H9 (cell line): Measurements from ENCODE around the gene PSMD5. TPM values are rescaled to one million over a fixed set of nuclear protein-coding genes. Genes with fewer than 3 reads are reported as not detected.

Experiments
- DNase-seq: peaks from one replicate; pipeline ENCODE4 v3.0.0-alpha.2; 2017
- H2AFZ ChIP-seq: one replicate; pipeline ENCODE4 v1.6.1; 2013; ENCODE audit warnings: mild to moderate bottlenecking, low read length, control low read depth, moderate library complexity
- H2AK5ac ChIP-seq: 2 replicates; pipeline ENCODE4 v1.6.1; 2013; ENCODE audit warnings: low read length, control low read depth, mixed read lengths; ENCODE audit not compliant: insufficient read length
- H2BK120ac ChIP-seq: one replicate; pipeline ENCODE4 v1.6.1; 2013; ENCODE audit warnings: low read depth, mild to moderate bottlenecking, low read length, control low read depth, inconsistent platforms; ENCODE audit not compliant: poor library complexity, severe bottlenecking
- H2BK12ac ChIP-seq: 2 replicates; pipeline ENCODE4 v1.6.1; 2013; ENCODE audit warnings: low read length, control low read depth, mixed read lengths, low read depth; ENCODE audit not compliant: insufficient read length
- H2BK15ac ChIP-seq: 2 replicates; pipeline ENCODE4 v1.6.1; 2013; ENCODE audit warnings: low read depth, low read length, control low read depth
- H2BK20ac ChIP-seq: one replicate; pipeline ENCODE4 v1.6.1; 2013; ENCODE audit warnings: low read depth, mild to moderate bottlenecking, low read length, control low read depth, inconsistent platforms; ENCODE audit not compliant: poor library complexity, severe bottlenecking
- H2BK5ac ChIP-seq: 2 replicates; pipeline ENCODE4 v1.6.1; 2013; ENCODE audit warnings: low read length, control low read depth, mixed read lengths; ENCODE audit not compliant: insufficient read length
- H3K14ac ChIP-seq: 2 replicates; pipeline ENCODE4 v1.6.1; 2013; ENCODE audit warnings: low read length, control low read depth; ENCODE audit not compliant: insufficient read depth
- H3K18ac ChIP-seq: 2 replicates; pipeline ENCODE4 v1.6.1; 2013; ENCODE audit warnings: low read depth, mild to moderate bottlenecking, mixed read lengths, low read length, control low read depth; ENCODE audit not compliant: insufficient read length
- H3K23ac ChIP-seq: 2 replicates; pipeline ENCODE4 v1.6.1; 2013; ENCODE audit warnings: low read length, control low read depth, mixed read lengths, low read depth; ENCODE audit not compliant: insufficient read length
- H3K23me2 ChIP-seq: 2 replicates; pipeline ENCODE4 v1.6.1; 2013; ENCODE audit warnings: low read depth, mild to moderate bottlenecking, mixed read lengths, low read length, control low read depth; ENCODE audit not compliant: insufficient read length, poor library complexity, severe bottlenecking
- H3K27ac ChIP-seq: 2 replicates; pipeline ENCODE4 v1.5.1; 2013; ENCODE audit warnings: low read length, control low read depth, mixed read lengths, low read depth; ENCODE audit not compliant: insufficient read length
- H3K27me3 ChIP-seq: 2 replicates; pipeline ENCODE4 v1.6.1; 2013; ENCODE audit warnings: low read length, control low read depth, inconsistent platforms; ENCODE audit not compliant: insufficient read depth
- H3K4ac ChIP-seq: 2 replicates; pipeline ENCODE4 v1.6.1; 2013; ENCODE audit warnings: low read depth, mild to moderate bottlenecking, control low read depth, inconsistent platforms, low read length, moderate library complexity
- H3K4me1 ChIP-seq: 2 replicates; pipeline ENCODE4 v1.6.1; 2013; ENCODE audit warnings: low read length, control low read depth, inconsistent platforms; ENCODE audit not compliant: insufficient read depth
- H3K4me2 ChIP-seq: 2 replicates; pipeline ENCODE4 v1.6.1; 2013; ENCODE audit warnings: low read length, control low read depth, mixed read lengths; ENCODE audit not compliant: insufficient read length, insufficient read depth
- H3K56ac ChIP-seq: 2 replicates; pipeline ENCODE4 v1.6.1; 2013; ENCODE audit warnings: low read depth, mild to moderate bottlenecking, mixed read lengths, low read length, control low read depth; ENCODE audit not compliant: insufficient read length
- H3K79me1 ChIP-seq: 2 replicates; pipeline ENCODE4 v1.6.1; 2013; ENCODE audit warnings: low read depth, mild to moderate bottlenecking, moderate library complexity, low read length, control low read depth, inconsistent platforms; ENCODE audit not compliant: insufficient read depth, poor library complexity, severe bottlenecking
- H3K79me2 ChIP-seq: 2 replicates; pipeline ENCODE4 v1.6.1; 2013; ENCODE audit warnings: low read length, control low read depth, inconsistent platforms; ENCODE audit not compliant: insufficient read depth
- H3K9ac ChIP-seq: 2 replicates; pipeline ENCODE4 v1.6.1; 2013; ENCODE audit warnings: low read length, control low read depth, mixed read lengths; ENCODE audit not compliant: insufficient read length; ENCODE audit errors: extremely low read depth
- H3K9me3 ChIP-seq: one replicate; pipeline ENCODE4 v1.6.1; 2013; ENCODE audit warnings: low read depth, low read length, inconsistent platforms; ENCODE audit not compliant: control insufficient read depth
- H3T11ph ChIP-seq: one replicate; pipeline ENCODE4 v1.6.1; 2013; ENCODE audit warnings: mild to moderate bottlenecking, low read length, control low read depth, inconsistent platforms
- H4K20me1 ChIP-seq: one replicate; pipeline ENCODE4 v1.6.1; 2013; ENCODE audit not compliant: control insufficient read depth, insufficient read length, insufficient read depth
- H4K5ac ChIP-seq: 2 replicates; pipeline ENCODE4 v1.6.1; 2013; ENCODE audit warnings: low read depth, mild to moderate bottlenecking, mixed read lengths, low read length, control low read depth; ENCODE audit not compliant: insufficient read length
- H4K8ac ChIP-seq: replicated peaks from 2 replicates; pipeline ENCODE4 v1.6.1; 2013; ENCODE audit warnings: low read length, control low read depth, mixed read lengths, low read depth; ENCODE audit not compliant: insufficient read length
- H4K91ac ChIP-seq: 2 replicates; pipeline ENCODE4 v1.6.1; 2013; ENCODE audit warnings: low read depth, mild to moderate bottlenecking, moderate library complexity, mixed read lengths, low read length, control low read depth; ENCODE audit not compliant: insufficient read length
- H3K27ac Mint-ChIP-seq, 3 experiments: 2 replicates in 2 of 3; 3 replicates in 1 of 3; pipeline ENCODE4 v1.8.0; 2020 to 2021; ENCODE audit warnings: mixed read lengths in 3 of 3, mild to moderate bottlenecking in 1 of 3, moderate library complexity in 1 of 3
- H3K27me3 Mint-ChIP-seq: 2 replicates; pipeline ENCODE4 v1.8.0; 2021; ENCODE audit warnings: low read depth, mild to moderate bottlenecking, moderate library complexity, mixed read lengths
- H3K36me3 Mint-ChIP-seq, 3 experiments: 2 replicates in 2 of 3; 3 replicates in 1 of 3; pipeline ENCODE4 v1.8.0; 2020 to 2021; ENCODE audit warnings: low read depth in 3 of 3, mixed read lengths in 3 of 3; ENCODE audit not compliant: insufficient read depth in 1 of 3
- H3K4me1 Mint-ChIP-seq, 2 experiments: 2 replicates each; pipeline ENCODE4 v1.8.0; 2020; ENCODE audit warnings: mixed read lengths in 2 of 2
- H3K4me3 Mint-ChIP-seq, 2 experiments: 2 replicates in 1 of 2; 3 replicates in 1 of 2; pipeline ENCODE4 v1.8.0; 2020 to 2021; ENCODE audit warnings: mild to moderate bottlenecking in 2 of 2, mixed read lengths in 2 of 2, moderate library complexity in 1 of 2
- H3K9me3 Mint-ChIP-seq, 2 experiments: 2 replicates in 1 of 2; 3 replicates in 1 of 2; pipeline ENCODE4 v1.8.0; 2020; ENCODE audit warnings: mild to moderate bottlenecking in 2 of 2, mixed read lengths in 2 of 2, moderate library complexity in 1 of 2
- WGBS: extraction: QIAGEN DNeasy Blood & Tissue Kit; methylation state at CpG from one replicate; pipeline ENCODE4 v1.1.7; 2013; ENCODE audit warnings: missing lambda C conversion rate, low lambda C conversion rate, mixed read lengths; ENCODE audit not compliant: insufficient read length; ENCODE audit errors: extremely low coverage; 5-methylcytosine and 5-hydroxymethylcytosine counted together
- total RNA-seq: library from RNA; stranded (reverse); gene quantifications from 2 replicates; pipeline ENCODE4 v1.2.1, GENCODE V29; 2021
- TF ChIP-seq, protein P1 (sequence below): fragments of 200-600 bp; sonication (generic); conservative IDR thresholded peaks from 3 replicates; pipeline ENCODE4 v1.8.0; 2021; ENCODE audit warnings: antibody characterized with exemption, mild to moderate bottlenecking

PSMD5 gene
- total RNA-seq, 1 experiment from 2014 or later = 64.9 TPM

DNA sequence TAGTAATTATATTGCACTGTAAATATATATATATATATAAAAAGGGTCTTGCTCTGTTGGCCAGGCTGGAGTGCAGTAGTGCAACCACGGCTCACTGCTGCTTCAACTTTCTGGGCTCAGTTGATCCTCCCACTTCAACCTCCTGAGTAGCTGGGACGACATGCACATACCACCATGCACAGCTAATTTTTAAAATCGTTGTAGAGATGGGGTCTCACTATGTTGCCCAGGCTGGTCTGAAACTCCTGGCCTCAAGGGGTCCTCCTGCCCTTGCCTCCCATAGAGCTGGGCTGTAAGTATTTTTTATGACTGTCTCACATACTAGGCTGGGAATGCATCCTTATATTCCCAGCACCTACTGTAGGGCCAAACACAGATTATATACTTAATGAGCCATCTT, 11.9 kb downstream of the PSMD5 start:
- Histone ChIP-seq H3K56ac (no peak overlapping the region), H3K9me3 (no peaks in the 10 kb centered on the region), H2BK15ac (no peak overlapping the region), H4K5ac (no peak overlapping the region), H3K79me2 (no peaks in the 10 kb centered on the region), H2BK12ac (no peak overlapping the region), H2BK20ac (no peak overlapping the region), H3K4me1 (no peaks in the 10 kb centered on the region), H4K91ac (no peak overlapping the region), H3K23ac (no peak overlapping the region), H2AK5ac (no peak overlapping the region), H4K20me1 (no peaks in the 10 kb centered on the region), H2BK5ac (no peak overlapping the region), H4K8ac (no peak overlapping the region), H3K18ac (no peak overlapping the region), H3K14ac (no peak overlapping the region), H3K4ac (no peak overlapping the region), H3K27me3 (no peaks in the 10 kb centered on the region), H3K4me2 (no peak overlapping the region), H2BK120ac (no peak overlapping the region), H3K27ac (no peak overlapping the region), H3K9ac (no peak overlapping the region), H3K23me2 (no peaks in the 10 kb centered on the region), H3K79me1 (no peaks in the 10 kb centered on the region), H3T11ph (no peak overlapping the region), H2AFZ (no peak overlapping the region)
- no peak overlapping the region for H3K4me3 Mint-ChIP-seq
- H3K27ac Mint-ChIP-seq = no peak overlapping the region
- TF ChIP-seq, protein P1, sequence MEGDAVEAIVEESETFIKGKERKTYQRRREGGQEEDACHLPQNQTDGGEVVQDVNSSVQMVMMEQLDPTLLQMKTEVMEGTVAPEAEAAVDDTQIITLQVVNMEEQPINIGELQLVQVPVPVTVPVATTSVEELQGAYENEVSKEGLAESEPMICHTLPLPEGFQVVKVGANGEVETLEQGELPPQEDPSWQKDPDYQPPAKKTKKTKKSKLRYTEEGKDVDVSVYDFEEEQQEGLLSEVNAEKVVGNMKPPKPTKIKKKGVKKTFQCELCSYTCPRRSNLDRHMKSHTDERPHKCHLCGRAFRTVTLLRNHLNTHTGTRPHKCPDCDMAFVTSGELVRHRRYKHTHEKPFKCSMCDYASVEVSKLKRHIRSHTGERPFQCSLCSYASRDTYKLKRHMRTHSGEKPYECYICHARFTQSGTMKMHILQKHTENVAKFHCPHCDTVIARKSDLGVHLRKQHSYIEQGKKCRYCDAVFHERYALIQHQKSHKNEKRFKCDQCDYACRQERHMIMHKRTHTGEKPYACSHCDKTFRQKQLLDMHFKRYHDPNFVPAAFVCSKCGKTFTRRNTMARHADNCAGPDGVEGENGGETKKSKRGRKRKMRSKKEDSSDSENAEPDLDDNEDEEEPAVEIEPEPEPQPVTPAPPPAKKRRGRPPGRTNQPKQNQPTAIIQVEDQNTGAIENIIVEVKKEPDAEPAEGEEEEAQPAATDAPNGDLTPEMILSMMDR = no peak
- peaks cover 13 to 68% (median 63%) of the 10 kb centered on the region in 3 experiments; a peak in 6 of 7 replicates for H3K36me3 Mint-ChIP-seq
- DNase-seq = no peak
- peaks cover 2 to 3% of the 10 kb centered on the region in 2 experiments; a peak in 1 of 4 replicates for H3K4me1 Mint-ChIP-seq
- H3K9me3 Mint-ChIP-seq = no peaks in the 10 kb centered on the region
- no CpG with 5 or more reads among the region's 3 CpGs for WGBS
- no peaks in the 10 kb centered on the region for H3K27me3 Mint-ChIP-seq
